ENCODE results near the gene SLC32A1. TPM values are rescaled to one million over a fixed set of nuclear protein-coding genes. Genes with fewer than 3 reads are reported as not detected.

Gene SLC32A1
- total RNA-seq, 1 donor from 2014 or later, result not detected

DNA sequence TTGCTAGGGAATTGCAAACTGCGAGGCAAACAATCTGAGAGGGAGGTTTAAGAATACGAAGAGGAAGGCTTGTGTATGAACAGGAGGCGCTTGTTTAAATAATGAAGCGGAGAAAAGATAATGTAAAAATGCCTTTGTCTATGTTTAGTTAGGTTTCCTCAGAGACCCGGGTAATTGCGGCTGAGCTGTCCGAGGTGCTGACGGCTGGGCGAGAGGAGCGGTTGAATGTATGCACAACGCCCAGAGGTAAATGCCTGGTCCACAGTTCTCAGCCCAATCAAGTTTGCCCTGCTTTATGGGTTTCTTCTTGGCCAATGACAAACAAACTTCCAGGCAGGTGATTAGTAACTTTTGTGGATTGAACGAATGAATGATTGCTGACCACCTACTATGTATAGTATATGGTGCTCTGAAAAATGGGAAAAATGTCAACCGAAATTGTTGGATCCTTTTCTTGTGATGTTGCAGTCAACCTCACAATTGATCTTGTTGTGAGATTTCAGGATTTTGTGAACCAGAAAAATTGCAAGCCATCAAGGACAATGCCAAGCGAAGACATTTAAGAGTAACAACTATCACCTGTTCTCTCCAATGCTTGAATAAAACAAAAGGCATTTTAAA, 38.3 kb upstream of the SLC32A1 start:
- Mint-ChIP-seq H3K27ac (no peak overlapping the region), H3K27me3 (peaks cover 66% of the 10 kb centered on the region)

DNA sequence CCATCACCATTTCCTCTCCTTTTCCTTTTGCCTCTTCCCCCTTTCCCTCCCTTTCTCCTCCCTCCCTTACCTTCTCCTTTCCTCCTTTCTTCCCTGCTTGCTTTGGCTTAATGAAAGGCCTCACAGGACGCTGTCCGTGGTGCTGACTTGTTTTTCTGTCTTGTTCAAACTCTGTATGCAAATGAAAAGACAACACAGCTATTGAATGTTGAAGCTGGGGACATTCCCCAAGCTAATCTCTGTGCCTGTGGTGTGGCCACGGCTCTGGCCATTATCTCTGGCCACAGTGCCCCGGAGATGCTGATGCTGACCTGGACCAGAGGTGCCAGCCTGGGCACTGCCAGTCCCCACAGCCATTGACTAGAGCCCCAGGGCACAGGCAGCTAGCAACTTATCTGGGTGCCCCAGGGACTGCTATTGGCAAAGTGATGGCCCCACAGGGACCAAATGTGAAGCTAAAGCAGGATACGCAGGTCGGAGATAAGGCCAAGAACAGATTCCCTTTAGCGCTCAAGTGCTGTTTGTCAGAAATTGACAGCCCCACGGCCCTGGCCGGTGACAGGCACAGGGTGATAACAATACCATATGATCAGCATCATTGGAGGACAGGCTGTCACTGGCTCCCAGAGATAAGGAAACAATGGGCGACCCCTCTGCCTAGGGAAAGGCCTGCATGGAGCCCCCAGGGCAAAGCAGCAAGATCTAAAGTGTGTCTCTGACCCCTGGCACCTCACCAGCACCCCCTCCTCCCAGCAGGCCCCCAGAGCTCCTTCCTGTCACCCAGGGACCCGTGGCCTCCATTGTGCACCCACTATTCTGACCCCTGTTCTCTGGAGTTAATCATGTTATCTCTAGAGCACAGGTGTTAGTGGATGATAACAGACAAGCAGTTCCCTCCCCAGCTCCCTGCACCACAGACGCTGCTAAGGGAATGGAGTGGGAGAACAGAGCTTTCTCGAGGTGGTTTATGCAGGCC, 31.6 kb upstream of the SLC32A1 start:
- H3K27me3 Mint-ChIP-seq, result peaks cover 37% of the 10 kb centered on the region
- TF ChIP-seq, protein P1, sequence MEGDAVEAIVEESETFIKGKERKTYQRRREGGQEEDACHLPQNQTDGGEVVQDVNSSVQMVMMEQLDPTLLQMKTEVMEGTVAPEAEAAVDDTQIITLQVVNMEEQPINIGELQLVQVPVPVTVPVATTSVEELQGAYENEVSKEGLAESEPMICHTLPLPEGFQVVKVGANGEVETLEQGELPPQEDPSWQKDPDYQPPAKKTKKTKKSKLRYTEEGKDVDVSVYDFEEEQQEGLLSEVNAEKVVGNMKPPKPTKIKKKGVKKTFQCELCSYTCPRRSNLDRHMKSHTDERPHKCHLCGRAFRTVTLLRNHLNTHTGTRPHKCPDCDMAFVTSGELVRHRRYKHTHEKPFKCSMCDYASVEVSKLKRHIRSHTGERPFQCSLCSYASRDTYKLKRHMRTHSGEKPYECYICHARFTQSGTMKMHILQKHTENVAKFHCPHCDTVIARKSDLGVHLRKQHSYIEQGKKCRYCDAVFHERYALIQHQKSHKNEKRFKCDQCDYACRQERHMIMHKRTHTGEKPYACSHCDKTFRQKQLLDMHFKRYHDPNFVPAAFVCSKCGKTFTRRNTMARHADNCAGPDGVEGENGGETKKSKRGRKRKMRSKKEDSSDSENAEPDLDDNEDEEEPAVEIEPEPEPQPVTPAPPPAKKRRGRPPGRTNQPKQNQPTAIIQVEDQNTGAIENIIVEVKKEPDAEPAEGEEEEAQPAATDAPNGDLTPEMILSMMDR (IDR thresholded peaks at IDR 0.05; ENCODE audit: unreplicated experiment), result no peak
- H3K36me3 Mint-ChIP-seq (ENCODE audit: insufficient read depth), result no peaks in the 10 kb centered on the region
- H3K27ac Mint-ChIP-seq, result no peak overlapping the region
- no peaks in the 10 kb centered on the region for H3K9me3 Mint-ChIP-seq (ENCODE audit: low read depth)
- H3K4me1 Mint-ChIP-seq (ENCODE audit: low read depth), result no peaks in the 10 kb centered on the region
- no peak overlapping the region for H3K4me3 Mint-ChIP-seq (ENCODE audit: low read depth)
- peak; percentile 75 for DNase-seq (ENCODE audit: low spot score, unreplicated experiment)

More for the DNA sequence above, 38.3 kb upstream of the SLC32A1 start:
- Mint-ChIP-seq H3K9me3 (ENCODE audit: low read depth) (no peaks in the 10 kb centered on the region), H3K4me1 (ENCODE audit: low read depth) (no peaks in the 10 kb centered on the region), H3K4me3 (ENCODE audit: low read depth) (no peak overlapping the region), H3K36me3 (ENCODE audit: insufficient read depth) (no peaks in the 10 kb centered on the region)
- TF ChIP-seq, protein P1 (IDR thresholded peaks at IDR 0.05; ENCODE audit: unreplicated experiment), result no peak
- DNase-seq (ENCODE audit: low spot score, unreplicated experiment), result peak; percentile 74

DNA sequence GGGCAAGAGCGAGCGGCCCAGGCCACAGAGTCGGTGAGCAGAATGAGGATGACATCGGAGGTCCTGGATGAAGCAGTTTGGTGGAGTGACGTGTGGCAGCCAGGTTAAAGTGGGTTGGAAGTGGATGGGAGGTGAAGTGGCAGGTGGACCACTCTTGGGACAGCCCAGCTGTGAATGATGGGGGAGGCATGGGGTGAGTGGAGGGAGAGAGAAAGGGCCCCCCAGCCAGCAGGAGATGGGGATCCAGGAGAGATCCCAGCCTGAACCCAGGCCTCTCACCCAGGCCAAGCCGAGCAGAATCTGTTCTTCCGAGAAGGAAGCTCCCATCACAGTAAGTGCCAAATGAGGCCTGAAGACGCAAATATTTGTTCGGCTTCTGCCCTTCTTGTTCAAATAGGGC, 27.0 kb upstream of the SLC32A1 start:
- Mint-ChIP-seq H3K9me3 (ENCODE audit: low read depth) (no peaks in the 10 kb centered on the region), H3K4me1 (ENCODE audit: low read depth) (no peaks in the 10 kb centered on the region), H3K36me3 (ENCODE audit: insufficient read depth) (no peaks in the 10 kb centered on the region), H3K4me3 (ENCODE audit: low read depth) (no peak overlapping the region), H3K27me3 (peaks cover 20% of the 10 kb centered on the region), H3K27ac (no peak overlapping the region)
- DNase-seq (ENCODE audit: low spot score, unreplicated experiment), result no peak
- TF ChIP-seq, protein P1 (IDR thresholded peaks at IDR 0.05; ENCODE audit: unreplicated experiment), result no peak

DNA sequence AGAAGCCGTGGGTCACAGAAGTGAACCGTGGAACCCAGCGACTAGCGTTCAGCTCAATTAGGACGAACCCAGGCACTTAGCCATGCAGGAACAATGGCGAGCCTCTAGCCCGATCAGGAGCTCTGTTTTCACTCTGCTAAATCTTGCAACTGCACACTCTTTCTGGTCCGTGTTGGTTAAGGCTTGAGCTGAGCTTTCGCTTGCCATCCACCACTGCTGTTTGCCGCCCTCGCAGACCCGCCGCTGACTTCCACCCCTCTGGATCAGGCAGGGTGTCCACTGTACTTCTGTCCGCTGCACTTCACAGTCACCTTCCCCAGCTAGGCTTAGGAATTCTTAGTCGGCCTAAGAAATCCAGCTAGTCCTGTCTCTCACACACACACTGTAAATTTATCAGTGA, 25.7 kb upstream of the SLC32A1 start:
- Mint-ChIP-seq H3K27me3 (peaks cover 29% of the 10 kb centered on the region), H3K27ac (no peak overlapping the region), H3K9me3 (ENCODE audit: low read depth) (no peaks in the 10 kb centered on the region), H3K4me3 (ENCODE audit: low read depth) (no peak overlapping the region), H3K4me1 (ENCODE audit: low read depth) (no peaks in the 10 kb centered on the region), H3K36me3 (ENCODE audit: insufficient read depth) (no peaks in the 10 kb centered on the region)
- TF ChIP-seq, protein P1 (IDR thresholded peaks at IDR 0.05; ENCODE audit: unreplicated experiment), result no peak
- no peak for DNase-seq (ENCODE audit: low spot score, unreplicated experiment)

DNA sequence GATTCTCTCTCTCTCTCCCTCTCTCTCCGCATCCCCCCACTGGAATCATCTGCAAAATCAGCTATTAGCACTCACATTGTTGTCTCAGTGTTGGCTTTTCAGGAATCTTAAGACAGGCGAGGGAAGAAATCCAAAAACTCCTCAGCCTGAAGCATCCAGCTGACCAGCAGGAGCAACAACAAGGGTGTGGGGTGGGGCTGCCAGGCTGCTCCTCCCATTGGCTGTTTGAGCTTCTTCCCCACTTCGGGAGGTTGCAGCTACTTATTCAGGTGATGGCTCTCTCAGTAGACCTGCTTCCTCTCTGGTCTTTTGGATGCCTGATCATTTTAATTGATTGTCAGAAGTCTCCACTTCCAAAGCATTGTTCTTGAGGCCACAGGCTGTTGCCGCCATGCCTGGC, 24.1 kb upstream of the SLC32A1 start:
- H3K4me3 Mint-ChIP-seq (ENCODE audit: low read depth), result no peak overlapping the region
- H3K27me3 Mint-ChIP-seq, result peaks cover 28% of the 10 kb centered on the region
- no peaks in the 10 kb centered on the region for H3K4me1 Mint-ChIP-seq (ENCODE audit: low read depth)
- H3K9me3 Mint-ChIP-seq (ENCODE audit: low read depth), result no peaks in the 10 kb centered on the region
- TF ChIP-seq, protein P1 (IDR thresholded peaks at IDR 0.05; ENCODE audit: unreplicated experiment), result no peak
- H3K27ac Mint-ChIP-seq, result no peak overlapping the region
- no peak for DNase-seq (ENCODE audit: low spot score, unreplicated experiment)
- no peaks in the 10 kb centered on the region for H3K36me3 Mint-ChIP-seq (ENCODE audit: insufficient read depth)

Measured in progenitor cell of endocrine pancreas (in vitro differentiated cells).